SH-SY5Y (cell line): ENCODE data around the gene SORCS3.

Experiments used
- GATA2 ChIP-seq: IDR thresholded peaks from 2 replicates; pipeline ENCODE4 v1.6.1; 2011; ENCODE audit warnings: mild to moderate bottlenecking, low read depth, low read length
- GATA3 ChIP-seq: IDR thresholded peaks from 2 replicates; pipeline ENCODE4 v1.6.1; 2011; ENCODE audit warnings: low read depth, mild to moderate bottlenecking, low read length, moderate library complexity

GRCh38 chr10:104966563-104967297, 325.6 kb downstream of the SORCS3 start:
- TF ChIP-seq GATA3 (no peak), GATA2 (no peak)
